Measurements from ENCODE around the gene CRX.
"Not testable (repeated sequence)": the region's sequence is repeated elsewhere in the genome, so short reads cannot be mapped to it uniquely, and the experiment has no call there.

Gene CRX

DNA sequence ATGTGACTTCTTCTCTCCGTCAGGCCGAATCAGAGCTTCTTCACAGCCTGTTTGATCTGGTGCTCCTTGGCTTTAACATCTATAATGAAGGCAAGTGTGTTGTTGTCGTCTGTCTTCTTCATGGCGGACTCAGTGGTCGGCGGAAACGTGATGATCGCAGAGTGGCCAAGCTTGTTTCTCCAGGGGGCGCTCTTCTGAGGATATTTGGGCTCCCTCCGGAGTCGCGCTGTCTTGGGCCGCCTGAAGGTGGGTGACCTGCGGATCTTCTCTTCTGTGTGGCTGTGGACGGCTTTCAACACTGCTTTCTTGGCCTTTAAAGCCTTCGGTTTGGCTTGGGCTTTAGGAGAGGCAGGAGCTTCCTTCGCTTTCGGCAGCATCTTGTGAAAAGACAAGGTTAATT, 27.2 kb upstream of the CRX start:
- TF ChIP-seq POLR2A (IDR thresholded peaks at IDR 0.05; ENCODE audit: low read length): no peak
- no peak for DNase-seq

DNA sequence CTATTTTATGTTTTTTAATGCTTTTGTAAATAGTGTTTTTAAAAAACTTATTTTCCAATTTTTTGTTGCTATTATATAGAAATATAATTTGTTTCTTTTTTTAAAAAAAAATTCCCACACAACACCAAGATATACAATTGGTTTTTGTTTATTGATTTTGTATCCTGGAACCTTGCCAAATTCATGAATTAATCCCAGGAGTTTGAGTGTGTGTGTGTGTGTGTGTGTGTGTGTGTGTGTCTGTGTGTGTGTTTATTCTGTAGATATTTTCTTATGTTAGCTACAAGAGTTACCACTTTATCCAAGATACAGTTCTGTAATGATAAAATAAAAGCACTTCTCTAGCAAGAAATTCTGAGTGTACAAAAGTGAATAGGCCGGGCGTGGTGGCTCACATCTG, 25.0 kb upstream of the CRX start:
- no peak for DNase-seq
- no peak for TF ChIP-seq GATA1 (IDR thresholded peaks at IDR 0.05; ENCODE audit: low read depth, low read length)
- no peak for TF ChIP-seq POLR2A (IDR thresholded peaks at IDR 0.05; ENCODE audit: low read length)

DNA sequence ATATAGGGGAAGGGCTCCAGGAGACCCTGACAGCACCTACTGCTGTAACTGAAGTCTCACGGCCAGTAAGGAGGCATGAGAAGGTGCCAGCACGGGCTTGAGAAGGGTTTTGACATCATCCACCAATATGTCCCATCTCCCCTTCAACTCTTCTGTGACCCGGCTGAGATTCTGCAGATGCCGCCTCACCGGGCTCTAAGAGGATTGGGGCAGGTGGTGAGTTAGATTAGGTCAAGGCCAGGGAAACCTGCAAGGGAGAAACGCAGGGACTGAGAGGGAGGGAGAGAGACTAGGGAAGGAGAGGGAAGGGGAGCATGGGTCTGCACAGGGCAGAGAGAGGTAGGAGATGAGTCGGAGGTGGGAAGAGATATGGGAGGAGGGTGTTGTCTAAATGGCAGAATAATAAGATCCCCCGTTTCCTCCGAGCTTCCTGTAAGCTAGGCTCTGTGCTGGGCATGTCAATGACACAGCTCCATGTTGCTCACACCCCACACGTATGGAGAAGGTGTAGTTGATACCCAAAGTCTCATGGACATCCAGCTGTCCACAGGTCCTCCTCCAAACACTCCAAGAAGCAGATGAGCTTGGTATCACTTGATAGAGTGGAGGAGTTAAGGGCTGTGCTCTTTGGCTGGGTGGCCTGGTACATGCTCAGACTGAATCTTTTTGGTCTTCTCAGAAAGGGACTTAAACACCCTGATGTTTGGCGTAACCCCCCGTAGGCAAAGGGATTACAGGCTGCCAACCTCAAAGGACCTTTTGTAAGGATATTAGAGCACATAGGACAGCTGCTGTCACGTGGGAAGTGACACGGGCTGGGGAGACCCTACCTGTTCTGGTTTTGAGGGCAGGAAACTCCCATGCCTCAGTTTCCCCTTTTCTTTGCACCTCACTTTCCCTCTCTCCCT, 23.5 kb upstream of the CRX start:
- no peak for DNase-seq
- TF ChIP-seq GATA1 (IDR thresholded peaks at IDR 0.05; ENCODE audit: low read depth, low read length) (no peak), POLR2A (IDR thresholded peaks at IDR 0.05; ENCODE audit: low read length) (no peak)

DNA sequence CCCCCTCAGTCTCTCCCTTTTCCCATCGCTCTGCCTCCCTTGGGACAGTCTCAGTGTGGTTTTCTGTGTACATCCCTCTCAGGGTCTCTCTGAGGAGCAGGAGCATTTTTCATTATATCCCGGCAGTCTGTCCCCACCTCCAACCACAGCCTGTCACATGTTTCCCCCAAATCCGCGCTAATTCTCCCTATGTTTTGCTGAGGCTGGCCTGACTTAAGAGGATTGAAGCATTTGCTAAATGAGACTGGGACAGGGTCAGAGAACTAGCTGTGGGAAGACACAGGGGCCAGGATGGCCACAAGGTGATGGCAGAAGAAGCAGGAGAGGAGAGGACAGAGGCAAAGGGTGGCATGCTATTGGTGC, 22.9 kb upstream of the CRX start:
- TF ChIP-seq POLR2A (IDR thresholded peaks at IDR 0.05; ENCODE audit: low read length): no peak
- TF ChIP-seq GATA1 (IDR thresholded peaks at IDR 0.05; ENCODE audit: low read depth, low read length): no peak
- no peak for DNase-seq

DNA sequence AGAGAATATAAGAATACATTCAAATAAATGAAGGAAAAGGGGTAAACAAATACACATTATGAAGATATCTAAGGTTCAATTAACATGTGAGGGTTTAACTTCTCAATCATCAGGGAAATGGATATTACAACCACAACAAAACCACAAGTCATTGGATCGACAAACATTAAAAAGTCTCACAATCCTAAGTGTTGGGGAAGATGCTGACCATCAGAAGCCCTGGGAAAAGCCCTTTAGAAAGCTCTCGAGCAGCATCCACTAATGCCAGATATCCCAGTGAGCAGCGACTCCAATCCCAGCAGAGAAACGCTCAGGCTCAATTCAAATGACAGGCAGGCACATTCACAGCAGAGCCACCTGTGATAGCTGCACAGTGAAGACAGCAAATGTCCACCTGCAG, 20.5 kb upstream of the CRX start:
- DNase-seq: no peak
- TF ChIP-seq GATA1 (IDR thresholded peaks at IDR 0.05; ENCODE audit: low read depth, low read length) (no peak), POLR2A (IDR thresholded peaks at IDR 0.05; ENCODE audit: low read length) (no peak)

DNA sequence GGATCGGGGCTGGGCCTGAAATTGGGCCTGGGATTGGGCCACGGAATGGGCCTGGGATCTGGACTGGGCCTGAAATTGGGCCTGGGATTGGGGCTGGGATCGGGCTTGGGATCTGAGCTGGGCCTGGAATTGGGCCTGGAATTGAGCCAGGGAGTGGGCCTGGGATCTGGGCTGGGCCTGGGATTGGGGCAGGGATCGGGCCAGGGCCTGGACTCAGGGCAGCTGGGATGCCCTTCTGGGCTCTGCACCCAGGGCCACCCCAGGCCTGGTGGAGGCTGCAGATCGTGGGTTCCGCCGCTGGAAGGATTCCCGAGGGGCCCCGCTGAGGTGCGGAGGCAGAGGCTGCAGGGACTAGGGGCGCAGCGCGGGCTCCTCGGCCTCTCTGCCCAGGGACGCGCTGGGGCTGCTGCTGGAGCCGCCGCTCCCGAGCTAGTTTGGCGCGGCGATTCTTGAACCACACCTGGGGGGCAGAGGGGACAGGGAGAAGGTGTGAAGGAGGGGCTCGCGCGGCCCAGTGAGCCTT, 19.2 kb upstream of the CRX start:
- no peak for TF ChIP-seq GATA1 (IDR thresholded peaks at IDR 0.05; ENCODE audit: low read depth, low read length)
- no peak for DNase-seq

DNA sequence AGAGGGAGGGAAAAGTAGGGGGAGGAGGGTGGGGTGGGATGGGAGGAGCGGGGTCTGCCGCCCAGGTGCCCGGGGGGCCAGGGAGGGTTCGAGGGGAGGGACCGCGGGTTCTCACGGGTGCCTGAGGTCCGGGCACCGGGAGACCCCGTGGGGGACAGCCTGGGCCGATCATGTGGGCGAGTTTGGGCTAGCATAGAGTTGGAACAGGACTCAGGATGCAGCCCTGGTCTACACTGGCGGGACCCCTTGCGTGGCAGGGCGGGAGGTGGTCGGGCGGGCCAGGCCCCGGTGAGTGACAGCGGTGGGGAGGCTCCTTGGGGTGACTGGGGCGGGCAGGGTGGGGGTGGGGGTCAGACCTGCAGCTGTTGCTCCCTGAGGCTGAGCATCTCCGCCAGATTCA, 18.6 kb upstream of the CRX start:
- not testable (repeated sequence) for DNase-seq

DNA sequence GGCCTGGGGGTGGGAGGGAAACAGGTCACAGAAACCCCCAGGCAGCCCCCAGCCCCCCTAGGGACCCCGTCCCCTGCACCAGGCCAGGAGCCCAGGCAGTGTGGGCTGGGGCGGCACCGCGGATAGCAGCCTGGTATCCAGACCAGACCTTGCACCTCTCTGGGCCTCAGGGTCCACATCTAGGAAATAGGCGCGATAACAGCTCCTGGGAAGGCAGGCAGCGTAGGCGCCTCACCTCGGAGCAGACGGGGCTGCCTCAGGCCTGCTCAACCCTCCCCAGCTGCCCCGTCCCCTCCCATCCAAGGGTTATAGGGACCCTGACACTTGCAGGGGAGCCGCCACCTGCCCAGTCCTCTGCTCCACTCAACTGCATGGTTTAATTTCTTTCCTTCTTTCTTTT, 18.1 kb upstream of the CRX start:
- not testable (repeated sequence) for DNase-seq

DNA sequence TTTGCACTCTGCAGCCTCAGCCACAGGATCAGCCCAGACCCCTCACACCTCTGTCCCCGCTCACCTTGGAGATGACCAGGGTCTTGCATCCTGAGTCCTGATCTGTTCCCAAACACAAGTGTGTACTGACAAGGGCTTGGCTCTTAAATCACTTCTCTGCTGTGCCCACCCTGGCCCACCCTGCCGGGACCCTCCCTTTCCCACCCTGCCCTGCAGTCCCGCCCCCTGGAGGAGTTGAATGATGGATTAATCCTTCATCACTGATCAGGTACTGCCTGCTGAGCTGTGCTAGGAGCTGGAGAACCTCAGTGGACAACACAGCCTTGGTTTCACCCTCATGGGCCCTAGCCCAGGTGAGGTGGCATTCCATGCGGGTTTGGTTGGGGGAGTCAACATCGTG, 17.3 kb upstream of the CRX start, which contains the start of gene TPRX1:
TPRX1 (minus strand) TSS at position 101 of the 400 bp plus-strand sequence; CDS start at position 89, 12 bp downstream.
- not testable (repeated sequence) for DNase-seq

DNA sequence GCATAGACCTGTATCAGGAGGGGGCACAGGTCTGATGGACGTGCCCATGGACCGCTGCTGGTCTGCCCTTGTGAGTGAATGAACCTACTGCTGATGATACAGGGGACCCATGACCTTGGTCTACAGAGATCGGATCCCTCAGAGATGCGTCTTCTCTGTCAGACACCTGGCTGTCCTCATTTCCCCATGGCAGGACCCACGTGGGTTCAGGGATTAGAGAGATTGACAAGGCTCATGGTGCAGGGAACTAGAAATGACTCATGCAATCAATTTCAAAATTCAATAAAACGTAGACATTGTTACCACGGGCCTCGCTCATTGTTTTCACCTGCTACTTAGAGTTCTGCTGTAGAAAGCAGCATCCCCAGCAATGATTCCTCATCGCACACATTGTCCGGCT, 16.4 kb upstream of the CRX start:
- TF ChIP-seq POLR2A (IDR thresholded peaks at IDR 0.05; ENCODE audit: low read length): no peak
- no peak for TF ChIP-seq GATA1 (IDR thresholded peaks at IDR 0.05; ENCODE audit: low read depth, low read length)
- no peak for DNase-seq

DNA sequence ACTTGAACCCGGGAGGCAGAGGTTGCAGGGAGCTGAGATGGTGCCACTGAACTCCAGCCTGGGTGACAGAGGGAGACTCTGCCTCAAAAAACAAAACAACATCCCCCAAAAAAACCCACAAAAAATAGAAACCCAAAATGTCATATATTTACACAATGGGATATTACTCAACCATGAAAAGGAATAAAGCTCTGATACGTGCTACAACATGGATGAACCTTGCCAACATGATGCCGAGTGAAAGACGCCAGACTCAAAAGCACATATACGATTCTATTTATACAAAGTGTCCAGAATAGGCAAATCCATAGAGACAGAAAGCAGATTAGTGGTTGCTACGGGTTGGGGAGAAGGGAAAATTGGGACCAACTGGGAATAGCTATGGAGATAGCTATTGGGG, 15.3 kb upstream of the CRX start:
- TF ChIP-seq GATA1 (IDR thresholded peaks at IDR 0.05; ENCODE audit: low read depth, low read length) (no peak), POLR2A (IDR thresholded peaks at IDR 0.05; ENCODE audit: low read length) (no peak)
- no peak for DNase-seq

DNA sequence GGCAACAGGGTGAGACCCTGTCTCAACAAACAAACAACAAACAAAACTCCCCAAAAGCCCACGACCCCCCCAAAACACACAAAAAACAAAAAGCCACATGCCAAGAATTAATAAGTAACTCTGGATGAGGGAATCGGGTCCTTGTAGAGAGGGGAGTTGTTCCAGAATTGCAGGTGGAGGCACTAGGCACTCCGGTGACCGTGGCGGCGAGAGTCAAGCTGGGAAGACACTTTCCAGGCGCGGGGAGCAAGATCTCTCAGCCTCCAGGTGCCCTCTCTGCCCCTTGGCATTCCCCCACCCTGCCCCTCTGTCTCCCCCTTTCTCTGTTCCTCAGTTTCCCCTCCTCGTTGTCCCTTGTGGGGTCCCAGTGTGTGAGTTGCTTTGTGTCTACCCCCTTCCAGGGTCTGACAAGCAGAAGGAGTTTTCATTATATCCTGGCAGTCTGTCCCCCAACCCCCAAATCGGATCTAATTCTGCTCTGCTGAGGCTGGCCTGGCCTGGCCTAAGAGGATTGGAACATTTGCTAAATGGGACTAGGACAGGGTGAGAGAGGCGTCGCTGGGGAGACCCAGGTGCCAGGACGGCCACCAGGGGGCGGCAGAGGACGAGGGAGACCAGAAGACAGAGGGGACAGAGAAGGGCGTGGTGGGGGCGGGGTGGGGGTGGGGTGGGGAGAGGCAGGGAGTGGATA, 8.3 kb upstream of the CRX start:
- TF ChIP-seq GATA1 (IDR thresholded peaks at IDR 0.05; ENCODE audit: low read depth, low read length) (no peak), POLR2A (IDR thresholded peaks at IDR 0.05; ENCODE audit: low read length) (no peak)
- DNase-seq: peak; percentile 71 to 81

DNA sequence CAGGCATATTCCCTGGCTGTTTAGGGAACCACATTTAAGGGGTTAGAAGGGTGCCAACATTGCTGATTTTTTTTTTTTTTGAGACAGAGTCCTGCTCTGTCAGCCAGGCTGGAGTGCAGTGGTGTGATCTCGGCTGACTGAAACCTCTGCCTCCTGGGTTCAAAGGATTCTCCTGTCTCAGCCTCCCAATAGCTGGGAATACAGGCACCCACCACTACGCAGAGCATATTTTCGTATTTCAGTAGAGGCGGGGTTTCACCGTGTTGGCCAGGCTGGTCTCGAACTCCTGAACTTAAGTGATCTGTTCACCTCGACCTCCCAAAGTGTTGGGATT, 7.8 kb upstream of the CRX start:
- DNase-seq: no peak

DNA sequence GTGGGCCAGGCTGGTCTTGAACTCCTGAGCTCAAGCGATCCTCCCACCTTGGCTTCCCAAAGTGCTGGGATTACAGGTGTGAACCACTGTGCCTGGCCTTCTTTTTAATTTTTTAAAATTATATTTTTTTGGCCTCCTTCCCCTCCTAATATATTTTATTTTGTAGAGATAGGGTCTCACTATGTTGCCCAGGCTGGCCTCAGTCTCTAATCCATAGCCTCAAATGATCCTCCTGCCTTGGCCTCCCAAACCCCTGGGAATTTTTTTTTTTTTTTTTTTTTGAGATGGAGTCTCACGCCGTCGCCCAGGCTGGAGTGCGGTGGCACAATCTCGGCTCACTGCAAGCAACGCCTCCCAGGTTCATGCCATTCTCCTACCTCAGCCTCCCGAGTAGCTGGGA, 5.5 kb upstream of the CRX start:
- DNase-seq: not testable (repeated sequence)

More for the DNA sequence above, 7.8 kb upstream of the CRX start:
- TF ChIP-seq GATA1 (IDR thresholded peaks at IDR 0.05; ENCODE audit: low read depth, low read length): no peak

DNA sequence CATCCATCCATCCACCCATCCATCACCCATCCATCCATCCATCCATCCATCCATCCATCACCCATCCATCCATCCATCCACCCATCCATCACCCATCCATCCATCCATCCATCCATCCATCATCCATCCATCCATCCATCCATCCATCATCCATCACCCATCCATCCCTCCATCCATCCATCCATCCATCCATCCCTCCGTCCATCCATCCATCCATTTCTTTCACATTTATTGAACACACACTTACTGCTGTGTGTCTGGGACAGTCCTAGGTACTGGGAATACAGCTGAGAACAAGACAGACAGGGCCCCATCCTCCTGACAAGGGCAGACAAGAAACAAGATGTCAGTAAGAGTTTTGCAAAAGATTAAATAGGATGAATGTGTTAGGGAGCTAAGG, 3.5 kb upstream of the CRX start:
- DNase-seq: not testable (repeated sequence)

DNA sequence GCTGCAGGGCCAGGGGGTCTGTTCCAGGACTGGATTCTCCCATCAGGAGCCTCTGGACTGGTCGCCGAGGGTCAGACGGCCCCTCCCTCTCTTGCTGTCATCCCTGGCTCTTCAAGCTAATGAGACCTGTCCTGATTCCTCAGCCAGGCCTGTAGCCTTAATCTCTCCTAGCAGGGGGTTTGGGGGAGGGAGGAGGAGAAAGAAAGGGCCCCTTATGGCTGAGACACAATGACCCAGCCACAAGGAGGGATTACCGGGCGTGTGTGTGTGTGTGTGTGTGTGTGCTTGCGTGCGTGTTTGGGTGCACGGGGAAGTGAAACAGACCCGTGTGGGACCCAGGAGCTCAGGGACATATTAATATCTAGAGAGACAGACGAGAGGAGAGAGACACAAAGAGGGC, 1.9 kb upstream of the CRX start:
- no peak for DNase-seq
- no peak for TF ChIP-seq POLR2A (IDR thresholded peaks at IDR 0.05; ENCODE audit: low read length)
- TF ChIP-seq GATA1 (IDR thresholded peaks at IDR 0.05; ENCODE audit: low read depth, low read length): no peak

All from erythroblast (primary cell).